Measurements from ENCODE around the gene TBC1D7.

DNA sequence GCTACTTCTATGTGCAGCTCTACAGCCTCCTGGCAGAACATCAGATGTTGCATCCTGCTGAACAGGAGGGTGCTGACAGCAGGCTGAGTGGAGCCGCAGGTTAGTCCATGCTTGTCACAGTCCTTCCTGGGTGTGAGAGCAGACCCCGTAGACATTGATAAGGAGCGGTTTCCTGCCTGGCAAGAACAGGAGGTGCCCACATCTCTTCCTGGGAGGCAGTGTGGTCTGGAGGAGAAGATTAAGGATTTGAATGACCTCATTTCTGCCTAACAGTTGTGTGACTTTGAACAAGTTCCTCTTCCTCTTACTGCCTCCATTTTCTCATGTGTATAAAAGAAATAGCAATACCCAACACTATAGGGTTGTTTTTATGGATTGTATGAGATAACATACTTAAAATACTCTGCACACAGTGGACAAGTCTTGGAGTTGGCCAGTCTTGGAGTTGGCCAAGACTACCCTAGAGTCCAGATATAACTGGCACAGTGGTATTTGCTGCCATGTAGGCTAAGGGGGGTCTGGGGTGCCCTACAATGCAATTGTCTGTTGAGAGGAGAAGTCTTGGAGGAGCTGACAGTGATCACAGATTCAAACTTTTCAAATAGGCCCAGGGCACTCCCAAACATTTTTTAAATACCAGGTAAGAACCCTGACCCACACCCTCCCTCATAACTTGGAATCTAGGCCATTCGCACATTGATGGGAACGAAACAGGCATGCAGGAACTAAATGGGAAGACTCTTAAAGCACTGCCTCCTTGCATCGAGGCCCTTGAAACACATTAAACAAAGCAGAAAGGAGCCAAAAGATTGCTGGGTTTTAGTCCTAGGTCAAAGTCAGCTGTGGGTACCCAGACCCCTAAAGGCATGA, 32.6 kb upstream of the TBC1D7 start:
- TF ChIP-seq POLR2A (IDR thresholded peaks at IDR 0.05; ENCODE audit: low read length) (no peak), GATA1 (IDR thresholded peaks at IDR 0.05; ENCODE audit: low read depth, low read length) (no peak)
